ENCODE measurements around the gene KIAA1755.

KIAA1755 gene

GRCh38 chr20:38237381-38237780 is 23.2 kb downstream of the KIAA1755 start:
- Histone ChIP-seq H3K4me1 (ENCODE audit: control insufficient read depth in 1 of 2, insufficient read depth in 1 of 2, low read depth in 1 of 2, low read length in 1 of 2) (peaks cover 0 to 7% of the 10 kb centered on the region in 2 experiments), H3K9me3 (peaks cover 15% of the 10 kb centered on the region), H3K27me3 (no peaks in the 10 kb centered on the region), H3K4me3 (ENCODE audit: low read depth in 1 of 2, low read length in 1 of 2) (no peak overlapping the region), H3K27ac (no peak overlapping the region), H3K36me3 (no peaks in the 10 kb centered on the region)
- TF ChIP-seq, protein P1, sequence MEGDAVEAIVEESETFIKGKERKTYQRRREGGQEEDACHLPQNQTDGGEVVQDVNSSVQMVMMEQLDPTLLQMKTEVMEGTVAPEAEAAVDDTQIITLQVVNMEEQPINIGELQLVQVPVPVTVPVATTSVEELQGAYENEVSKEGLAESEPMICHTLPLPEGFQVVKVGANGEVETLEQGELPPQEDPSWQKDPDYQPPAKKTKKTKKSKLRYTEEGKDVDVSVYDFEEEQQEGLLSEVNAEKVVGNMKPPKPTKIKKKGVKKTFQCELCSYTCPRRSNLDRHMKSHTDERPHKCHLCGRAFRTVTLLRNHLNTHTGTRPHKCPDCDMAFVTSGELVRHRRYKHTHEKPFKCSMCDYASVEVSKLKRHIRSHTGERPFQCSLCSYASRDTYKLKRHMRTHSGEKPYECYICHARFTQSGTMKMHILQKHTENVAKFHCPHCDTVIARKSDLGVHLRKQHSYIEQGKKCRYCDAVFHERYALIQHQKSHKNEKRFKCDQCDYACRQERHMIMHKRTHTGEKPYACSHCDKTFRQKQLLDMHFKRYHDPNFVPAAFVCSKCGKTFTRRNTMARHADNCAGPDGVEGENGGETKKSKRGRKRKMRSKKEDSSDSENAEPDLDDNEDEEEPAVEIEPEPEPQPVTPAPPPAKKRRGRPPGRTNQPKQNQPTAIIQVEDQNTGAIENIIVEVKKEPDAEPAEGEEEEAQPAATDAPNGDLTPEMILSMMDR (IDR thresholded peaks at IDR 0.05), result no peak

- Histone ChIP-seq H3K27ac (no peak overlapping the region), H3K36me3 (no peaks in the 10 kb centered on the region), H3K9me3 (no peaks in the 10 kb centered on the region), H3K4me3 (ENCODE audit: low read depth in 1 of 2, low read length in 1 of 2) (no peak overlapping the region), H3K27me3 (no peaks in the 10 kb centered on the region), H3K4me1 (ENCODE audit: control insufficient read depth in 1 of 2, insufficient read depth in 1 of 2, low read depth in 1 of 2, low read length in 1 of 2) (peaks cover 17 to 27% of the 10 kb centered on the region in 2 experiments)
- TF ChIP-seq, protein P1 (IDR thresholded peaks at IDR 0.05), result no peak
Measured at GRCh38 chr20:38231531-38232121, 28.9 kb downstream of the KIAA1755 start.

DNA sequence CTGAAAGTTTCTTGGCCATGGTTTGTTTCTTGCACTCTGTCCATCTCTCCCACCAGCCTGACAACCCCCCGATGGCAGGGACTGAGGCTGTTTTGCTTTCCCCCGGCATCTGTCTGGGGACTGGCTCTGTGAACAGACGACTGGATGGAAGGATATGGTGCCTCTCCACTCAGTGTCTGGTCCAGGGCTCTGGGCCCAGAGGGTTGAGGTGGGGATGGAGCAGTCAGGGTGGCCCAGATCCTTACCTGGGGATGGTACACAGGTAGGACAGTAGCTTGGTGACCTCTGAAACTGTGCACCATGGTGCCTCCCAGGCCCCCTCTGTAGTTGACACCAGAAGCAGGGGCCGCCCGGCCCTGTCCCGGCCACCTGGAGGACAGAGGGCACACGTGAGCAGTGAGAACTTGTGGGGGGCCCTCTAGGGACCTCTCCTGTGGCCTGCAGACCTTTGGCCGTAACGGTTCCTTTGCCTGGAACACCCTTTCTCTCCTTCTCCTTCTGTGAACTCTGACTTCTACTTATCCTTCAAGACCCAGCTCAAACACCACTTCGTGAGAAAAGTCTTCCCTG is 29.5 kb downstream of the KIAA1755 start:
- H3K36me3 ChIP-seq, result no peaks in the 10 kb centered on the region
- H3K4me3 ChIP-seq (ENCODE audit: low read depth in 1 of 2, low read length in 1 of 2), result no peak overlapping the region
- TF ChIP-seq, protein P1 (IDR thresholded peaks at IDR 0.05), result no peak
- H3K27ac ChIP-seq, result no peak overlapping the region
- peaks cover 17 to 21% of the 10 kb centered on the region in 2 experiments for H3K4me1 ChIP-seq (ENCODE audit: control insufficient read depth in 1 of 2, insufficient read depth in 1 of 2, low read depth in 1 of 2, low read length in 1 of 2)
- no peaks in the 10 kb centered on the region for H3K27me3 ChIP-seq
- H3K9me3 ChIP-seq, result no peaks in the 10 kb centered on the region

GRCh38 chr20:38230253-38230551 is 30.3 kb downstream of the KIAA1755 start:
- Histone ChIP-seq H3K27me3 (no peaks in the 10 kb centered on the region), H3K9me3 (no peaks in the 10 kb centered on the region), H3K4me1 (ENCODE audit: control insufficient read depth in 1 of 2, insufficient read depth in 1 of 2, low read depth in 1 of 2, low read length in 1 of 2) (peaks cover 17 to 20% of the 10 kb centered on the region in 2 experiments), H3K36me3 (no peaks in the 10 kb centered on the region), H3K4me3 (ENCODE audit: low read depth in 1 of 2, low read length in 1 of 2) (no peak overlapping the region), H3K27ac (no peak overlapping the region)
- TF ChIP-seq, protein P1 (IDR thresholded peaks at IDR 0.05), result no peak

- no peaks in the 10 kb centered on the region for H3K36me3 ChIP-seq
- no peaks in the 10 kb centered on the region for H3K27me3 ChIP-seq
- peaks cover 21 to 25% of the 10 kb centered on the region in 2 experiments for H3K4me1 ChIP-seq (ENCODE audit: control insufficient read depth in 1 of 2, insufficient read depth in 1 of 2, low read depth in 1 of 2, low read length in 1 of 2)
- H3K9me3 ChIP-seq, result no peaks in the 10 kb centered on the region
- no peak overlapping the region for H3K4me3 ChIP-seq (ENCODE audit: low read depth in 1 of 2, low read length in 1 of 2)
- no peak overlapping the region for H3K27ac ChIP-seq
- TF ChIP-seq, protein P1 (IDR thresholded peaks at IDR 0.05), result no peak
Measured at GRCh38 chr20:38229376-38230252, 30.9 kb downstream of the KIAA1755 start.
